ENCODE data around the gene CRBN. TPM values are rescaled to one million over a fixed set of nuclear protein-coding genes. Genes with fewer than 3 reads are reported as not detected.

CRBN gene
- total RNA-seq, 2 donors from 2014 or later = 30.0 to 47.7 TPM

DNA sequence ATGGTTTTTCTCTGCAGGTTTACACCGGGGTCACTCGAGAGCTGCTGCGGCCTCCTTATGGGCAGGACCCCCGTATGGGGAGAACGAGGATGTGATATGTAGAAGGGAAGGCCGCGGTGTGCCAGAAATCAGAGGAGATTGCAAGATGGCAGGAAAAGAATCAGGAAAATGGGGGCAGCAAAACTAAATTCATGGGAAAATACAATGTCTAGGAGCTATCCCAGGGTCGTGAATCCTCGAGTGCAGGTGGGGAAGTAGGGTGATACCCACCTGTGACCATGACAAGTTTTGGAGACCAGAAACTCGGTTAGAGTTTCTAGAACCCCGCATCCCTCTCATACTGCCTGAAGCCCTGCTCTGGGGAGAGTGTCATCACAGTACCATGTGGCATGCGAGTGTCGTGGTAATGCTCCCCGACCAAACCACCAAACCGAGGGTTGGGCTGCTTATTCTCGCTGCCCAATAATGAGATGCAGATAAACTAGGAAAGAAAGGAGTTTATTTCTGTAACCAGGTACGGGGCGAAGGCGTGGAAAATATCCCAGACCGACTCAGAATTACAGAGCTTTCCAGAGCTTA lies 52.0 kb downstream of the CRBN start:
- peaks cover 6% of the 10 kb centered on the region for H3K36me3 ChIP-seq
- peak overlapping the region; percentile 94 to 96 for H3K9ac ChIP-seq (ENCODE audit: low read depth in 2 of 2, low read length in 2 of 2)
- H3K4me1 ChIP-seq = peaks cover 5% of the 10 kb centered on the region
- intact Hi-C loops (cut with DNase I) = loop anchor here (5.0 kb wide), 1 partner anchor 55 kb away; no protein-coding TSS in a partner anchor
- TF ChIP-seq CTCF (IDR thresholded peaks at IDR 0.05) = no peak
- no peaks in the 10 kb centered on the region for H3K27me3 ChIP-seq
- peak overlapping the region; percentile 100 for H3K4me3 ChIP-seq
- H3K9me3 ChIP-seq = no peaks in the 10 kb centered on the region
- H3K27ac ChIP-seq = peak overlapping the region; percentile 92
- DNase-seq = peak; percentile 22

DNA sequence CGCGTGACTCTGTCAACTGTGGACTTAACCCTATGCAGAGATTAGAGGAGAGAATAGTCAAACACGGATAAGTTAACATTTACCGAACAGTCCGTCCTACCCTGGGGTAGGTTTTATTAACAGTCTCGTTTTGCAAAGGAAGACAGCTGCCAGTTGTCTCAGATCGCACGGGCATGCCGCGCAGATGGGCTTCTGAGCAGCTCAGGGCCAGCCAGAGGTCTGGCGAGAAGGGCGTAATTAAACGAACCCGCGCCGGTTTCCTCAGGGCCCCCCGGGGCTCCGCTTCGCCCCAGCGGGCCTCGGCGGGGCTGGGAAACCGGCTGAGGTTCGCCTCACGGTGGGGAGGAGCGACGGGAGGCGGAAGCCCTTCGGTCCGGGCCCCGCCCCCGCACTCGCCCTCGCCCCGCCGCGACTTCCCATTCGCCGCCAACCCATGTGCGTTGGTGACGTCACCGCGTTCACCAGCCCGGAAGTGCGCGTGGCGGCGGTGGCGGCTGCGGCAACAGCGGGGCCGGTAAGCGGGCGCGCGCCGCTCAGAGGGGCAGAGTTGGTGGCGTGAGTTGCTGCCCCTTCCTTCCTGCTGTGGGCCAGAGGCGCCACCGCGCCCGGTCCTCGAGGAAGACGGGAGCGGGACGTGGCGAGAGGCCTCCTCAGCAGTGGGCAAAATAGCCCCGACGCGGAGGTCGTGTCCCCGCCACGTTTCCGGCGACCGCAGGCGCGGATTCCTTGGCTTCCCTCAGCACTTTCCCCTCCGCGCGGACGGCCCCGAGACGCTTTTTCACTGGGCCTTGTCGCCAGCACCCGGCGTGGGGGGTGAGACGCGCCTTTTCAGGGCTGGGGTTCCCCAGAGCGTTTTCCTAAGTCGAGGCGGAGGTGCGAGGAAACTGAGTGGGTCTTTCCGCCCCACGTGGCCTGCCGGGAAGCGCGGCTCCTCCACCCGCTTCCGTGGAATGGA lies 52.7 kb downstream of the CRBN start, which contains the start of gene TRNT1:
Gene TRNT1 (plus strand): TSS at position 464 of the 955 bp plus-strand sequence. CDS start 2,101 bp downstream, outside the sequence.
- Histone ChIP-seq H3K27ac (peak within 1 kb of the TSS; percentile 92), H3K4me1 (peaks cover 5% of the 10 kb centered on the region), H3K9me3 (no peaks in the 10 kb centered on the region), H3K36me3 (peaks cover 6% of the 10 kb centered on the region), H3K27me3 (no peaks in the 10 kb centered on the region), H3K9ac (ENCODE audit: low read depth in 2 of 2, low read length in 2 of 2) (peak within 1 kb of the TSS; percentile 94 to 96), H3K4me3 (peak within 1 kb of the TSS; percentile 100)
- peak; percentile 96 for DNase-seq
- no peak for TF ChIP-seq CTCF (IDR thresholded peaks at IDR 0.05)
- intact Hi-C loops (cut with DNase I) = loop anchor here (5.0 kb wide), 1 partner anchor 56 kb away; no protein-coding TSS in a partner anchor

GRCh38 chr3:3125977-3126376 lies 53.5 kb downstream of the CRBN start:
- Histone ChIP-seq H3K36me3 (peaks cover 6% of the 10 kb centered on the region), H3K9ac (ENCODE audit: low read depth in 2 of 2, low read length in 2 of 2) (peak overlapping the region in 1 of 2 donors; percentile 94), H3K4me1 (peaks cover 5% of the 10 kb centered on the region), H3K27me3 (no peaks in the 10 kb centered on the region), H3K9me3 (no peaks in the 10 kb centered on the region), H3K27ac (peak overlapping the region; percentile 92), H3K4me3 (peak overlapping the region; percentile 100)
- no peak for TF ChIP-seq CTCF (IDR thresholded peaks at IDR 0.05)
- no peak for DNase-seq
- intact Hi-C loops (cut with DNase I) = loop anchor here (5.0 kb wide), 1 partner anchor 56 kb away; no protein-coding TSS in a partner anchor

DNA sequence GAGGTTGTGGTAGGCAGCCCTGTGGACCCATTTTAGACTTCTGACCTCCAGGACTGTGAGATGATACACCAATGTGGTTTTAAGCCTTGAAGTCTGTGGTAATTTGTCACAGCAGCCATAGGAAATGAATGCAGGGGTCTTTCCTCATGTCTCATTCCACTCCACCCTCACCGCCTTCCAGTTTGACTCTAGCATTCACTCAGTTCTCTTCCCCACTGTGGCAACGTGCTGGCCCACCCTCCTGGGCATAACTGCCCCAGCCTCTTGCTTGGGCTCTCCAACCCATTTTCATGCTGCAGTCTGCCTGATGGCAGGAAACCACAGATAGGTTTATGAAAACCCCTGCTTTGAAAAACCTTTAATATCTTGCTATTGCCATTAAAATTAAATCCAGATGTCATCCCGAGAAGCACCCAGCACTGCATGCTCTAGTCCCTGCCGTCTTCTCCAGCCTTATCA lies 60.1 kb downstream of the CRBN start:
- no peak overlapping the region for H3K4me3 ChIP-seq
- H3K27me3 ChIP-seq = no peaks in the 10 kb centered on the region
- H3K4me1 ChIP-seq = no peaks in the 10 kb centered on the region

More for the DNA sequence above, 60.1 kb downstream of the CRBN start:
- TF ChIP-seq CTCF (IDR thresholded peaks at IDR 0.05) = no peak
- H3K36me3 ChIP-seq = no peaks in the 10 kb centered on the region
- DNase-seq = no peak
- intact Hi-C loops (cut with DNase I) = no loop called here
- H3K9me3 ChIP-seq = no peaks in the 10 kb centered on the region
- H3K27ac ChIP-seq = no peak overlapping the region
- H3K9ac ChIP-seq (ENCODE audit: low read depth in 2 of 2, low read length in 2 of 2) = no peak overlapping the region

All from colonic mucosa (tissue), 4 donors.